ENCODE data around the gene ELP1. TPM values are rescaled to one million over a fixed set of nuclear protein-coding genes. Genes with fewer than 3 reads are reported as not detected.

The ELP1 gene
- total and polyA plus RNA-seq, 2 of the 4 experiments (the other 2 are of a cell fraction) = 20.0 to 43.2 TPM

DNA sequence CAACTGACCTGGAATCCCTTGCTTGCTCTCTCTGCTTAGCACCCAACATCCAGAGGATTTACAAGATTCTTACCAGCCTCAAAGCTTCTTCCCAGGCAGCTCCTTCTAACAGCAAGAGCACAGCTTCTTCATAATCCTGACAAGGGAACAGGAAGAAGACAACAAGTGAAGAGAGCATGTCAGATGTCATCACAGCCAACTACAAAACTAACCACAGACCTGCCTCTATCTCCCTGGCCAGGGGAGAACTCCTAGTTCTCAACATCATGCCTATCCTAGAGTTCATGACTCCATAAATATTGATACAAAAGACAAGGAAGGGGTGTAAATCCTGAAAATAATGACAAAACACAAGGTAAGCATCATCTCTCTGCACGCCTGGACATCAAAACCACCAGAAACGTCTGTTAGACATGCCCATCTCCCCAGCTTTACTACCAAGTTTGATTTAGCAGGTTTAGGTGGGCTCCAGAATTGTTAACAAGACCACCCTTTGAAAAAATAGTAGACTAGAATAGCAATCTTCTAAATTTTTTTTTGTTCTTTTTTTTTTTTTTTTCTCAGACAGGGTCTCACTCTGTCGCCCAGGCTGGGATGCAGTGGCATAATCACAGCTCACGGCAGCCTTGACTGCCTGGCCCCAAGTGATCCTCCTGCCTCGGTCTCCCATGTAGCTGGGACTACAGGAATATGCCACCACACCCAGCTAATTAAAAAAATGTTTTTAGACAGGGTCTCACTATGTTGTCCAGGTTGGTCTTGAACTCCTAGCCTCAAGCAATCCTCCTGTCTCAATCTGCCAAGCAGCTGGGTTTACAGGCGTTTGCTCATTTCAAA, 51.7 kb downstream of the ELP1 start (continued):
- TF ChIP-seq, protein P1, sequence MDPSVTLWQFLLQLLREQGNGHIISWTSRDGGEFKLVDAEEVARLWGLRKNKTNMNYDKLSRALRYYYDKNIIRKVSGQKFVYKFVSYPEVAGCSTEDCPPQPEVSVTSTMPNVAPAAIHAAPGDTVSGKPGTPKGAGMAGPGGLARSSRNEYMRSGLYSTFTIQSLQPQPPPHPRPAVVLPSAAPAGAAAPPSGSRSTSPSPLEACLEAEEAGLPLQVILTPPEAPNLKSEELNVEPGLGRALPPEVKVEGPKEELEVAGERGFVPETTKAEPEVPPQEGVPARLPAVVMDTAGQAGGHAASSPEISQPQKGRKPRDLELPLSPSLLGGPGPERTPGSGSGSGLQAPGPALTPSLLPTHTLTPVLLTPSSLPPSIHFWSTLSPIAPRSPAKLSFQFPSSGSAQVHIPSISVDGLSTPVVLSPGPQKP (IDR thresholded peaks at IDR 0.05; ENCODE audit: borderline replicate concordance, low read depth, low read length) = no peak

DNA sequence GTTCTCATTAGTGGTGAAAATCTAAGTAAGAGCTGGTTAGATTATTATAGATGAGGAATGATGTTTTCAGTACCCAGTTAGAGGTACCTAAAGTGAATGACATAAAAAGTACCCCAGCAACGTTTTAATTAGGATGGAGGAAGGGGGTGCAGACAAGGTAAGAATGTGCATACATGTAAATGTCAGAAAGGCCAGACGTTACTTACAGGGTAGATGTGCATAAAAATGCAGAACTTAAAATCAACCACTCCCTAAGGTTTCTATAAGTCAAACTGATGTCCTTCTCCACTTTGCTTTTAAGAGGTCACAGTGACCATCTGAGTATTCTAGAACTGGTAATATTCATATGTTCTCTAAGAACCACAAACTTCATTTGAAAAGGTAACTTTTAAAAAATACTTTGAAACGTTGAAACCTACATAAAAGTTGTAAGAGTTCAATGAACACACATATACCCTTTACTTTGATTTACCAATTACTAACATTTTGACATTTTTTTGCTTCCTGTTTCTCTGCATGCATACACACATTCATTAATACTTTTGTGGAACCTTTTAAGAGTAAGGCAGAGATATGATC, 53.1 kb downstream of the ELP1 start:
- Histone ChIP-seq H3K9me1 (ENCODE audit: insufficient read depth, low read length) (peaks cover 3% of the 10 kb centered on the region; the same call in 1 of the 2 replicates), H2BK20ac (ENCODE audit: low read depth, low read length) (no peak overlapping the region), H3K18ac (ENCODE audit: low read depth, low read length) (no peak overlapping the region), H3K4me2 (ENCODE audit: low read depth, low read length) (no peak overlapping the region), H2AK9ac (replicated peaks; ENCODE audit: low read depth, low read length, poor library complexity) (no peak overlapping the region), H2BK15ac (ENCODE audit: low read depth, low read length) (no peak overlapping the region), H4K8ac (ENCODE audit: low read depth in 2 of 2, low read length in 2 of 2) (no peak overlapping the region), H3K79me1 (ENCODE audit: low read depth in 1 of 2, low read length in 2 of 2) (no peaks in the 10 kb centered on the region), H3K27me3 (ENCODE audit: control insufficient read depth, insufficient read depth, low read length) (no peaks in the 10 kb centered on the region), H3K14ac (replicated peaks; ENCODE audit: low read depth, low read length) (no peak overlapping the region), H3K4me1 (ENCODE audit: control insufficient read depth, insufficient read depth, low read length) (peaks cover 2% of the 10 kb centered on the region; the same call in 1 of the 2 replicates), H4K91ac (ENCODE audit: insufficient read depth, low read depth, low read length) (no peak overlapping the region), H2BK120ac (ENCODE audit: low read depth, low read length) (no peak overlapping the region), H3K9me3 (ENCODE audit: control insufficient read depth, insufficient read depth, low read length) (no peaks in the 10 kb centered on the region), H3K27ac (ENCODE audit: insufficient read depth, low read length) (no peak overlapping the region), H4K5ac (ENCODE audit: low read depth, low read length) (no peak overlapping the region), H2BK5ac (ENCODE audit: low read depth, low read length, poor library complexity, severe bottlenecking) (no peak overlapping the region), H3K4me3 (ENCODE audit: insufficient read depth, low read depth, low read length) (no peak overlapping the region), H4K20me1 (ENCODE audit: insufficient read depth, low read length) (no peaks in the 10 kb centered on the region), H3K23ac (ENCODE audit: low read depth, low read length) (no peak overlapping the region), H3K36me3 (ENCODE audit: control insufficient read depth, insufficient read depth, low read length) (peaks cover 29% of the 10 kb centered on the region), H2AK5ac (ENCODE audit: low read depth, low read length) (no peak overlapping the region), H3K4ac (ENCODE audit: low read depth, low read length) (no peak overlapping the region), H3K56ac (ENCODE audit: extremely low read depth, insufficient read depth, low read length) (no peak overlapping the region), H3K9ac (ENCODE audit: low read depth, low read length) (no peak overlapping the region), H2AFZ (replicated peaks; ENCODE audit: low read length, poor library complexity) (no peak overlapping the region)
- in situ Hi-C loops (cut with MboI; ENCODE audit: low sequenced_read_pairs) (no loop called here), dilution Hi-C loops (cut with HindIII; ENCODE audit: low sequenced_read_pairs, unreplicated experiment) (no loop called here), intact Hi-C loops (cut with micrococcal nuclease) (no loop called here)
- ChIA-PET POLR2A (ENCODE audit: unreplicated experiment) (no interaction called here), CTCF (no interaction called here)
- no TSS peak for BruUV-seq (replicated peaks)
- no CpG with 5 or more reads among the region's 3 CpGs for WGBS, 2 experiments (ENCODE audit: extremely low coverage in 2 of 2, insufficient read length in 1 of 2)
- DNase-seq (no peak), ATAC-seq (ENCODE audit: low read depth) (no peak)
- TF ChIP-seq CEBPB (IDR thresholded peaks at IDR 0.05; ENCODE audit: low read depth, low read length) = no peak
- no peak for TF ChIP-seq FOS (IDR thresholded peaks at IDR 0.05; ENCODE audit: low read depth, low read length)
- no peak for TF ChIP-seq RAD21 (IDR thresholded peaks at IDR 0.05; ENCODE audit: low read length)
- TF ChIP-seq, protein P1 (IDR thresholded peaks at IDR 0.05; ENCODE audit: borderline replicate concordance, low read depth, low read length) = no peak
- TF ChIP-seq POLR2A (IDR thresholded peaks at IDR 0.05; ENCODE audit: low read depth, low read length) = no peak
- no peak for TF ChIP-seq MXI1 (IDR thresholded peaks at IDR 0.05; ENCODE audit: borderline replicate concordance, low read depth, low read length)
- TF ChIP-seq, protein P2, sequence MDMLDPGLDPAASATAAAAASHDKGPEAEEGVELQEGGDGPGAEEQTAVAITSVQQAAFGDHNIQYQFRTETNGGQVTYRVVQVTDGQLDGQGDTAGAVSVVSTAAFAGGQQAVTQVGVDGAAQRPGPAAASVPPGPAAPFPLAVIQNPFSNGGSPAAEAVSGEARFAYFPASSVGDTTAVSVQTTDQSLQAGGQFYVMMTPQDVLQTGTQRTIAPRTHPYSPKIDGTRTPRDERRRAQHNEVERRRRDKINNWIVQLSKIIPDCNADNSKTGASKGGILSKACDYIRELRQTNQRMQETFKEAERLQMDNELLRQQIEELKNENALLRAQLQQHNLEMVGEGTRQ (IDR thresholded peaks at IDR 0.05; ENCODE audit: low read depth, low read length) = no peak
- TF ChIP-seq MAFK (IDR thresholded peaks at IDR 0.05; ENCODE audit: low read depth, low read length) = no peak
- no peak for TF ChIP-seq MAZ (IDR thresholded peaks at IDR 0.05; ENCODE audit: borderline replicate concordance, low read depth, low read length)
- TF ChIP-seq BHLHE40 (IDR thresholded peaks at IDR 0.05; ENCODE audit: low read depth, low read length) = no peak
- no peak for TF ChIP-seq NFE2L2 (IDR thresholded peaks at IDR 0.05; ENCODE audit: low read depth, low read length)
- TF ChIP-seq SMC3 (IDR thresholded peaks at IDR 0.05; ENCODE audit: low read depth, low read length) = no peak
- TF ChIP-seq CHD1 (IDR thresholded peaks at IDR 0.05; ENCODE audit: low read depth, low read length) = no peak
